Astrocyte (in vitro differentiated cells and primary cell): ENCODE results near the gene IFI27L1. TPM values are rescaled to one million over a fixed set of nuclear protein-coding genes. Genes with fewer than 3 reads are reported as not detected.

Experiments
- DNase-seq: peaks from one replicate; pipeline ENCODE4 v3.0.0-alpha.2; 2010; ENCODE audit warnings: low read depth
- FAIRE-seq: peaks from 2 replicates; lab custom pipeline; 2011; peaks lifted over from hg19 to GRCh38; lab: Jason Lieb, UNC
- H2AFZ ChIP-seq: 2 replicates; pipeline ENCODE4 v1.6.0; 2012; ENCODE audit warnings: low read depth, low read length, inconsistent platforms
- H3K27ac ChIP-seq: 2 replicates; pipeline ENCODE4 v1.5.1; 2011; ENCODE audit warnings: low read depth, low read length, inconsistent platforms
- H3K27me3 ChIP-seq: 2 replicates; pipeline ENCODE4 v1.6.0; 2011; ENCODE audit warnings: low read length, inconsistent platforms; ENCODE audit not compliant: insufficient read depth
- H3K36me3 ChIP-seq: 2 replicates; pipeline ENCODE4 v1.5.1; 2011; ENCODE audit warnings: low read length, inconsistent platforms; ENCODE audit not compliant: insufficient read depth
- H3K4me1 ChIP-seq: 2 replicates; pipeline ENCODE4 v1.5.1; 2011; ENCODE audit warnings: low read length, inconsistent platforms; ENCODE audit not compliant: insufficient read depth
- H3K4me2 ChIP-seq: 2 replicates; pipeline ENCODE4 v1.6.0; 2012; ENCODE audit warnings: low read length, inconsistent platforms
- H3K4me3 ChIP-seq: 2 replicates; pipeline ENCODE4 v1.5.1; 2011; ENCODE audit warnings: low read depth, mild to moderate bottlenecking, low read length, inconsistent platforms; ENCODE audit not compliant: insufficient read depth
- H3K79me2 ChIP-seq: 2 replicates; pipeline ENCODE4 v1.6.0; 2012; ENCODE audit warnings: mild to moderate bottlenecking, low read length, inconsistent platforms; ENCODE audit not compliant: insufficient read depth
- H3K9ac ChIP-seq: 2 replicates; pipeline ENCODE4 v1.6.0; 2012; ENCODE audit warnings: mild to moderate bottlenecking, low read length, inconsistent platforms
- H3K9me3 ChIP-seq: 2 replicates; pipeline ENCODE4 v1.5.1; 2012; ENCODE audit warnings: low read depth, mild to moderate bottlenecking, low read length, inconsistent platforms; ENCODE audit not compliant: insufficient read depth
- H4K20me1 ChIP-seq: 2 replicates; pipeline ENCODE4 v1.6.0; 2012; ENCODE audit warnings: low read length, inconsistent platforms; ENCODE audit not compliant: insufficient read depth
- H3K27ac Mint-ChIP-seq: one replicate; pipeline ENCODE4 v1.8.0; 2021; ENCODE audit warnings: mild to moderate bottlenecking, mixed read lengths; ENCODE audit not compliant: unreplicated experiment
- H3K27me3 Mint-ChIP-seq: one replicate; pipeline ENCODE4 v1.8.0; 2021; ENCODE audit warnings: low read depth, mixed read lengths; ENCODE audit not compliant: unreplicated experiment
- H3K36me3 Mint-ChIP-seq: one replicate; pipeline ENCODE4 v1.8.0; 2021; ENCODE audit warnings: low read depth, mixed read lengths; ENCODE audit not compliant: unreplicated experiment
- H3K4me1 Mint-ChIP-seq: one replicate; pipeline ENCODE4 v1.8.0; 2021; ENCODE audit warnings: low read depth, mixed read lengths; ENCODE audit not compliant: unreplicated experiment
- H3K4me3 Mint-ChIP-seq: one replicate; pipeline ENCODE4 v1.8.0; 2021; ENCODE audit warnings: mild to moderate bottlenecking, moderate library complexity, mixed read lengths; ENCODE audit not compliant: unreplicated experiment
- H3K9me3 Mint-ChIP-seq: one replicate; pipeline ENCODE4 v1.8.0; 2021; ENCODE audit warnings: mild to moderate bottlenecking, mixed read lengths; ENCODE audit not compliant: unreplicated experiment
- CTCF ChIP-seq: IDR thresholded peaks from 2 replicates; pipeline ENCODE4 v1.5.1; 2011; ENCODE audit warnings: low read depth, mild to moderate bottlenecking, inconsistent platforms, low read length, moderate library complexity; ENCODE audit not compliant: insufficient read depth
- EZH2 ChIP-seq: IDR thresholded peaks from 2 replicates; pipeline ENCODE4 v1.6.1; 2012; ENCODE audit warnings: mild to moderate bottlenecking, low read length, inconsistent platforms; ENCODE audit not compliant: insufficient read depth
- total RNA-seq: library from RNA; stranded (reverse); gene quantifications from 2 replicates; pipeline ENCODE4 v1.2.1, GENCODE V29; 2021

Gene IFI27L1
- total RNA-seq, 1 donor from 2014 or later, result 28.4 TPM

- H3K27me3 Mint-ChIP-seq, result peaks cover 16% of the 10 kb centered on the region
- no peak overlapping the region for H3K4me3 Mint-ChIP-seq
Measured at GRCh38 chr14:94119071-94119470, 38.0 kb downstream of the IFI27L1 start.

GRCh38 chr14:94120667-94121340 is 39.7 kb downstream of the IFI27L1 start:
- DNase-seq, result peak; percentile 79
- H3K9ac ChIP-seq, result peak overlapping the region; percentile 16
- peaks cover 27% of the 10 kb centered on the region for H3K9me3 Mint-ChIP-seq
- FAIRE-seq, result no peak
- peak overlapping the region; percentile 51 for H3K4me2 ChIP-seq
- peaks cover 4% of the 10 kb centered on the region for H3K36me3 Mint-ChIP-seq
- peaks cover 15% of the 10 kb centered on the region for H3K4me1 ChIP-seq
- no peak overlapping the region for H3K27ac Mint-ChIP-seq
- no peak overlapping the region for H3K4me3 Mint-ChIP-seq
- no peak overlapping the region for H2AFZ ChIP-seq
- no peak for TF ChIP-seq EZH2
- no peak for TF ChIP-seq CTCF
- H3K4me3 ChIP-seq, result no peak overlapping the region
- peak overlapping the region; percentile 48 for H3K27ac ChIP-seq
- H3K9me3 ChIP-seq, result no peaks in the 10 kb centered on the region
- H3K4me1 Mint-ChIP-seq, result peaks cover 1% of the 10 kb centered on the region
- no peaks in the 10 kb centered on the region for H4K20me1 ChIP-seq
- peaks cover 12% of the 10 kb centered on the region for H3K27me3 Mint-ChIP-seq
- H3K79me2 ChIP-seq, result no peaks in the 10 kb centered on the region
- no peaks in the 10 kb centered on the region for H3K36me3 ChIP-seq
- H3K27me3 ChIP-seq, result no peaks in the 10 kb centered on the region

More at GRCh38 chr14:94119071-94119470, 38.0 kb downstream of the IFI27L1 start:
- Mint-ChIP-seq H3K36me3 (peaks cover 8% of the 10 kb centered on the region), H3K27ac (no peak overlapping the region), H3K4me1 (peaks cover 12% of the 10 kb centered on the region), H3K9me3 (peaks cover 24% of the 10 kb centered on the region)
- H2AFZ ChIP-seq, result no peak overlapping the region
- H3K79me2 ChIP-seq, result no peaks in the 10 kb centered on the region
- no peak overlapping the region for H3K27ac ChIP-seq
- H3K36me3 ChIP-seq, result no peaks in the 10 kb centered on the region
- TF ChIP-seq EZH2 (no peak), CTCF (no peak)
- H3K4me3 ChIP-seq, result no peak overlapping the region
- no peaks in the 10 kb centered on the region for H3K9me3 ChIP-seq
- H3K9ac ChIP-seq, result no peak overlapping the region
- peaks cover 15% of the 10 kb centered on the region for H3K4me1 ChIP-seq
- no peak overlapping the region for H3K4me2 ChIP-seq
- DNase-seq (no peak), FAIRE-seq (no peak)
- no peaks in the 10 kb centered on the region for H4K20me1 ChIP-seq
- peaks cover 4% of the 10 kb centered on the region for H3K27me3 ChIP-seq

- peaks cover 15% of the 10 kb centered on the region for H3K4me1 ChIP-seq
- Mint-ChIP-seq H3K36me3 (peaks cover 6% of the 10 kb centered on the region), H3K4me1 (peaks cover 1% of the 10 kb centered on the region), H3K9me3 (peaks cover 27% of the 10 kb centered on the region), H3K4me3 (no peak overlapping the region), H3K27ac (no peak overlapping the region), H3K27me3 (peaks cover 12% of the 10 kb centered on the region)
- H3K27ac ChIP-seq, result peak overlapping the region; percentile 48
- H3K27me3 ChIP-seq, result no peaks in the 10 kb centered on the region
- DNase-seq, result no peak
- no peak for FAIRE-seq
- TF ChIP-seq CTCF (no peak), EZH2 (no peak)
- no peaks in the 10 kb centered on the region for H3K79me2 ChIP-seq
- no peak overlapping the region for H2AFZ ChIP-seq
- H3K9ac ChIP-seq, result peak overlapping the region; percentile 16
- H4K20me1 ChIP-seq, result no peaks in the 10 kb centered on the region
- no peaks in the 10 kb centered on the region for H3K9me3 ChIP-seq
- no peak overlapping the region for H3K4me3 ChIP-seq
- peak overlapping the region; percentile 51 for H3K4me2 ChIP-seq
- no peaks in the 10 kb centered on the region for H3K36me3 ChIP-seq
Measured at GRCh38 chr14:94121485-94121884, 40.4 kb downstream of the IFI27L1 start.
